ENCODE measurements around the gene PHEX.

PHEX gene

GRCh38 chrX:22033818-22034217 lies 1.7 kb downstream of the PHEX start:
- Histone ChIP-seq H3K27me3 (ENCODE audit: low read length) (no peaks in the 10 kb centered on the region), H3F3A (ENCODE audit: insufficient read depth) (no peaks in the 10 kb centered on the region), H3K9me3 (ENCODE audit: insufficient read depth, low read length) (no peaks in the 10 kb centered on the region), H3K27ac (ENCODE audit: low read depth, low read length) (no peak overlapping the region), H3K4me3 (ENCODE audit: insufficient read depth, low read length, poor library complexity, severe bottlenecking) (no peak overlapping the region), H3K9me2 (replicated peaks; ENCODE audit: insufficient read depth, low read length) (no peaks in the 10 kb centered on the region), H3K79me2 (ENCODE audit: insufficient read depth, low read length) (no peaks in the 10 kb centered on the region), H3K4me2 (ENCODE audit: low read depth, low read length, poor library complexity, severe bottlenecking) (no peak overlapping the region), H3K36me3 (ENCODE audit: low read length) (no peaks in the 10 kb centered on the region), H4K20me1 (ENCODE audit: low read depth, low read length) (no peaks in the 10 kb centered on the region), H2AFZ (ENCODE audit: low read depth, low read length, severe bottlenecking) (no peak overlapping the region), H3K9ac (ENCODE audit: low read length) (no peak overlapping the region)
- no peak for TF ChIP-seq CTCF (IDR thresholded peaks at IDR 0.05; ENCODE audit: insufficient read depth, low read length, poor library complexity, severe bottlenecking)

GRCh38 chrX:22035236-22035635 lies 3.1 kb downstream of the PHEX start:
- no peak for TF ChIP-seq CTCF (IDR thresholded peaks at IDR 0.05; ENCODE audit: insufficient read depth, low read length, poor library complexity, severe bottlenecking)
- TF ChIP-seq EZH2phosphoT487 (conservative IDR thresholded peaks at IDR 0.05; ENCODE audit: low read length), result no peak
- Histone ChIP-seq H3K9me2 (replicated peaks; ENCODE audit: insufficient read depth, low read length) (no peaks in the 10 kb centered on the region), H3K9ac (ENCODE audit: low read length) (no peak overlapping the region), H3K36me3 (ENCODE audit: low read length) (no peaks in the 10 kb centered on the region), H3F3A (ENCODE audit: insufficient read depth) (no peaks in the 10 kb centered on the region), H4K20me1 (ENCODE audit: low read depth, low read length) (no peaks in the 10 kb centered on the region), H2AFZ (ENCODE audit: low read depth, low read length, severe bottlenecking) (no peak overlapping the region), H3K79me2 (ENCODE audit: insufficient read depth, low read length) (no peaks in the 10 kb centered on the region), H3K9me3 (ENCODE audit: insufficient read depth, low read length) (no peaks in the 10 kb centered on the region), H3K27ac (ENCODE audit: low read depth, low read length) (no peak overlapping the region), H3K27me3 (ENCODE audit: low read length) (no peaks in the 10 kb centered on the region), H3K4me2 (ENCODE audit: low read depth, low read length, poor library complexity, severe bottlenecking) (no peak overlapping the region), H3K4me3 (ENCODE audit: insufficient read depth, low read length, poor library complexity, severe bottlenecking) (no peak overlapping the region)

DNA sequence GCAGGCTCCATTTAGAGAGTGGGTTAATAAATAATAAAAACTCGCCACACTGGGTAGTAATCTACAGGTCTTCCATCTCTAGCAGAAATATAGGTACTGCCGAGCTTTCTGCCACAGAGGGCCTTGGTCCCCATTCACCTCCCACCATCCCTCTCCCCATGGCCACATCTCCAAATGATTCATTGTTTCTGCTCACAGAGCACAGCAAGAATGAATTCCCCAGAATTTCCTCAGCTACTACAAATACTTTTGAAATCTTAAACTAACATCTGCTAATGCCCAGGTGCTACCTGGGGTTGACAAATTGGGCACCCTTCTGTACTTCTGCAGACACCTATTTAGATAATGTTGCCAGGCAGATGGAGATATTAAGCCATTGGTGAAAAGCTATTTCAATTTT lies 5.1 kb downstream of the PHEX start:
- H3K9me3 ChIP-seq (ENCODE audit: insufficient read depth, low read length), result no peaks in the 10 kb centered on the region
- H3K36me3 ChIP-seq (ENCODE audit: low read length), result no peaks in the 10 kb centered on the region
- H3K27ac ChIP-seq (ENCODE audit: low read depth, low read length), result no peak overlapping the region
- no peak overlapping the region for H3K9ac ChIP-seq (ENCODE audit: low read length)
- TF ChIP-seq EZH2phosphoT487 (conservative IDR thresholded peaks at IDR 0.05; ENCODE audit: low read length) (no peak), CTCF (IDR thresholded peaks at IDR 0.05; ENCODE audit: insufficient read depth, low read length, poor library complexity, severe bottlenecking) (no peak)
- no peaks in the 10 kb centered on the region for H3K27me3 ChIP-seq (ENCODE audit: low read length)
- H3K4me2 ChIP-seq (ENCODE audit: low read depth, low read length, poor library complexity, severe bottlenecking), result no peak overlapping the region
- no peaks in the 10 kb centered on the region for H3K9me2 ChIP-seq (replicated peaks; ENCODE audit: insufficient read depth, low read length)
- no peaks in the 10 kb centered on the region for H3K79me2 ChIP-seq (ENCODE audit: insufficient read depth, low read length)
- H4K20me1 ChIP-seq (ENCODE audit: low read depth, low read length), result no peaks in the 10 kb centered on the region
- no peak overlapping the region for H3K4me3 ChIP-seq (ENCODE audit: insufficient read depth, low read length, poor library complexity, severe bottlenecking)
- H3F3A ChIP-seq (ENCODE audit: insufficient read depth), result no peaks in the 10 kb centered on the region
- no peak overlapping the region for H2AFZ ChIP-seq (ENCODE audit: low read depth, low read length, severe bottlenecking)
